Limb (tissue), 2 donors: ENCODE results near the gene CACNA1S.

ENCODE experiments used
- DNase-seq, 2 donors: peaks; one replicate each; pipeline ENCODE4 v3.0.0-alpha.2; 2016; ENCODE audit errors: extremely low spot score in 2 of 2

CACNA1S gene

GRCh38 chr1:201014816-201015200 lies 97.4 kb downstream of the CACNA1S start:
- DNase-seq = no peak

GRCh38 chr1:201013991-201014815 lies 98.0 kb downstream of the CACNA1S start:
- DNase-seq = no peak

- no peak for DNase-seq
Measured at GRCh38 chr1:201013031-201013485, 99.2 kb downstream of the CACNA1S start.

- no peak for DNase-seq
Measured at GRCh38 chr1:201011616-201012015, 100.6 kb downstream of the CACNA1S start.

- DNase-seq = no peak
Measured at GRCh38 chr1:201009962-201010645, 102.1 kb downstream of the CACNA1S start.

- no peak for DNase-seq
Measured at GRCh38 chr1:201008666-201009360, 103.4 kb downstream of the CACNA1S start.

- DNase-seq = no peak
Measured at GRCh38 chr1:201007481-201007880, 104.7 kb downstream of the CACNA1S start.

GRCh38 chr1:201006450-201006849 lies 105.8 kb downstream of the CACNA1S start:
- DNase-seq = no peak

- DNase-seq = no peak
Measured at GRCh38 chr1:201004732-201005131, 107.5 kb downstream of the CACNA1S start.

- DNase-seq = no peak
Measured at GRCh38 chr1:201004154-201004553, 108.1 kb downstream of the CACNA1S start.

GRCh38 chr1:201002510-201002909 lies 109.7 kb downstream of the CACNA1S start:
- DNase-seq = no peak

GRCh38 chr1:201001962-201002361 lies 110.3 kb downstream of the CACNA1S start:
- no peak for DNase-seq

- DNase-seq = no peak
Measured at GRCh38 chr1:201000391-201000790, 111.8 kb downstream of the CACNA1S start.

GRCh38 chr1:200999667-201000066 lies 112.6 kb downstream of the CACNA1S start:
- DNase-seq = no peak

GRCh38 chr1:200998323-200998722 lies 113.9 kb downstream of the CACNA1S start:
- no peak for DNase-seq

- no peak for DNase-seq
Measured at GRCh38 chr1:200992382-200993048, 119.7 kb downstream of the CACNA1S start.

GRCh38 chr1:200991097-200991614 lies 121.1 kb downstream of the CACNA1S start:
- DNase-seq = no peak

- DNase-seq = no peak
Measured at GRCh38 chr1:200990114-200990513, 122.1 kb downstream of the CACNA1S start.
